GM18868 (cell line): ENCODE measurements around the gene RAB6A.
"Not testable (repeated sequence)": the region's sequence is repeated elsewhere in the genome, so short reads cannot be mapped to it uniquely, and the experiment has no call there.

Source experiments
- ATAC-seq: cut with Tn5 transposase; IDR thresholded peaks from one replicate; pipeline ENCODE4 v1.9.1; 2021; ENCODE audit warnings: mild to moderate bottlenecking, moderate library complexity; ENCODE audit not compliant: unreplicated experiment

The RAB6A gene

DNA sequence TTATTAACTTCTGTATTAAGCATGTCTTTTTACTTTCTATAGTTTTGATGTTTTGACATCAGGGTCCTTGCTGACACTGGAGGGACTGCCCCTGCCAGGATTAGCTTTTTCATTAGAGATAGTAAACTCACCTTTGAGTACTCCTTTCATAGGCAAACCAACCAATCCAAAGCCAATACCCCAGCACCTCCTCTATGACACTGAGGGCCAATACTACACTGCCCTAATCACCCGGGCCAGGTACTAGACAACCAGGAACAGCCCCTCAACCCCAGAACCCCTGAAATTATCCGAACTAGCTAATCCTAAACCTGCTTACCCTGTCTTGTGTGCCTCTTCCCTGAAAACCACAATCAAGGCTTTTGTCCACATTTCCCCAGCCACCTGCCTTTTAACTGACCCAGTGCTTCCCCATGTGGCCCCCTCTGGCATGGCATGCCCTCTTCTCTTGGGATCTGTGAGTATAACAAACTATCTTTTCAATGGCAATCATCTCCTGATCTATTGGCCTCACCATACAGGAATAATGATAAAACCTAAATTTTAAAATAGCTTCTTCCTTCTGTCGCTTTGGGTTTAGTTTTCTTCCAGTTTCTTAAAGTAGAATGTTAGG lies 31.2 kb downstream of the RAB6A start:
- ATAC-seq = no peak

DNA sequence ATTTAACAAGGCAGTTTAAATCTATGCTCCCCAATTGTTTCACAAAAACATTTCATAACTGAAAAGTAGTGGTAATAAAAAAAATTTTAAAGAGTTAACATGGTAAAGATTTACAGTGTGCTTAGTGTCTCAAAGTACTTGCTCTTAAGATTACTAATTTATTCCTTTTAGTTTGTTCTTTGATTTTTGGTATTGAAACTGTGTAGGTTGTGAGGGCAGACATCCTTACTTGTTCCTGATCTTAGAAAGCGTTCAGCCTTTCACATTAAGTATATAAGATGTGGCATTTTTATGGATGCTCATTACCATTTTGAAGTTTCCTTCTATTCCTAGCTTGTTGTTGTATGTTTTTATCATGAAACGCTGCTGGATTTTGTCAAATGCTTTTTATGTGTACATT lies 32.9 kb downstream of the RAB6A start:
- ATAC-seq = no peak

DNA sequence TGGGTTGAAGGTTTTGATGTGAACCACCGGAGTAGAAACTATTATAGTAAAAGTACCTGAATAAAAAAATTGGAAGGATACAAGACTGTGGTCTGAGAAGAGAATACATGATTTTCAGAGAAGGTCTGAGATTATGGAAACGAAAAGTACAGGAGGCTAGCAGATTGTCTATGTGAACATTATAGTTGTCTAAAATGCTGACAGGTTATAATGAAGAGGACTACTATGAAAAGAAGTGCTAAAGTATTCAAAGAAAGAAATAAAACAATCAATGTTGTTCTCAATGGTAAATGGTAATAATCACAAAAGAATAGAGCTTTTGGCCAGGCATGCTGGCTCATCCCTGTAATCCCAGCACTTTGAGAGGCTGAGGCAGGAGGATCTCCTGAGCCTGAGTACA lies 34.0 kb downstream of the RAB6A start:
- no peak for ATAC-seq

DNA sequence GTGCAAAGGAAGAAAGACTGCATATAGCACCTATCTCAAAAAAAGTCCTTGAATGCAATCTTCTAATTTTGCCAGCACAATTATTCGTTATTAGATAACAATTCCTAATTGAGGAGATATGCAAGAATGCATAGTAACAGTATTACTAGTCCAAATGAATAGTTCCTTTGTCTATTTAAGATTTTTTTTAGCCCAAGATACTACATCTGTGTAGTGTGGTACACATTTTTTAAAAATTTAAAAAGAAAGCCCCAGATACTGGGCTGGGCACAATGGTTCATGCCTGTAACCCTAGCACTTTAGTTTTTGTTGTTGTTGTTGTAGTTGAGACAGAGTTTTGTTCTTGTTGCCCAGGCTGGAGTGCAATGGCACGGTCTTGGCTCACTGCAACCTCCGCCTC lies 43.7 kb downstream of the RAB6A start:
- no peak for ATAC-seq

DNA sequence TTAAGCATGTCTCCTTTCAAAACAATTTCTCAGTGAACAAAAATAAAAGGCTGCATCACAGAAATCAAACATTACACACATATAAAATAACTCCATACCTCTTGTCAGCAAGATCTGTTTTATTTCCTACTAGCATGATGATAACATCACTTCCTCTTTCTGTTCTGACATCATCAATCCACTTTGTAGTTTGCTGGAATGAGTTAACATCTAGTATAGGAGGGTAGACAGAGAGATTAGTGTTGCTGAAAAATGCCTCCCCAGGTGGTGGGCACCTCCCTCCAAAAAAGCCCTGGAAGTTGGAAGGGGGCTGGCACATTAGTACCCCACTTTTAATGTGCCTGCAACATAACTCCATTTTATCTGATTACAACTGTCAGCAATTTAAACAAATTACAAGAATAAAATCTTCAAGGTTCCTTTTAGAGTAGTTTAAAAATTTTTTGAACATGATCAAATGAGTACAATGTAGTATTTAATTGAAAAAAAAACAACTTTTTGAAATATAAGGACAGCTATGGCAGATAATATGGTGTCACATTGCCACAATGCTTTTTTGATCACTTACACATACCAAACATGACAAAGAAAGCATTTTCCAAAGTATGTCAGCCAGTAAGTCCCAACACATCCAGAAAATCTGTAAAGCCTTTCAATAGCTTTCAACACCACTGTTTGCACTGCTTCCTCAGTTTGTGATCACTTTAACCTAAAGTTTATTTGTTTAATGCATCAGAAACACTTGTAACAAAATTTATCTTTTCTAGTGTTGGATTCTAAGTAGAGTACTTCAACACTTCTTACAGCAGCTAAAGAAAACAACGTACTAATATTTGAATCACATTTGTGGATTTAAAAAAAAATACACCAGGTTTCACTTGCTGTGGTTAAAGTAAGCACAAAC lies 44.5 kb downstream of the RAB6A start:
- ATAC-seq = no peak

DNA sequence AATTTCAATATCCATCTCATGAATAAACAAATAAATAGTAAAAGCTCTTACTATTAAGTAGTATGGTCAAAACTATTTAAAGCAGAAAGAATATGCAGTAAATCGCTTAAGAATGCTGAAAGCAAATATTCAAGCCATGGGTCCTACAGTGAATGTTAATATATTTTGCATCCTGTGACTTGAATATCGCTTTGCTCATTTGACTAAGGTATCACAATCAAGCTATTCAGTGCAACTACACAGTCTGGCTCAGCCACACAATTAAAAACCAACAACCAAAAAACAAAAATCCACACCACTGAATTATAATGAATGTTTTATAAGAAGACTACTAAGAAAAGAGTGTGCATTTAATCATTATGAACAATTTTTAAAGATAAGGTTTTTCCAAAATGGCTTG lies 45.3 kb downstream of the RAB6A start:
- no peak for ATAC-seq

DNA sequence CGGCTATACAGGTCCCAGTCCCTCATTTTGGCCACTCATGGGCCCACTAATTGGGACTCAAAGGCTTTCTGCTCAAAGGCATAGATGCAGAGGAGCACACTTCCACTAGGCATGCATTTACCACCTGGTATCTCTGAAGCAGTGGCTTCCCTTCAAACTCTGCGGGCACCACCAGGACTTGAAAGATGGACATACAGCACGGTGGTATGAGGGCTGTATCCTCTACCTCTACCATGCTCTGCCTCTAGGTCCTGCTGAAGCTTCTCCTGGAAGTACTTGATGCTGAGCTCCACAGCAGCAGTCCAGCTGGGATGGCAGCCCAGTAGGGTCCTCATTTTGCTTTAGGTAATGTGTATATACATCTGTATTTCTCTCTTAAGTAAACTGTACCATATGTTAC lies 49.9 kb downstream of the RAB6A start:
- ATAC-seq = no peak

DNA sequence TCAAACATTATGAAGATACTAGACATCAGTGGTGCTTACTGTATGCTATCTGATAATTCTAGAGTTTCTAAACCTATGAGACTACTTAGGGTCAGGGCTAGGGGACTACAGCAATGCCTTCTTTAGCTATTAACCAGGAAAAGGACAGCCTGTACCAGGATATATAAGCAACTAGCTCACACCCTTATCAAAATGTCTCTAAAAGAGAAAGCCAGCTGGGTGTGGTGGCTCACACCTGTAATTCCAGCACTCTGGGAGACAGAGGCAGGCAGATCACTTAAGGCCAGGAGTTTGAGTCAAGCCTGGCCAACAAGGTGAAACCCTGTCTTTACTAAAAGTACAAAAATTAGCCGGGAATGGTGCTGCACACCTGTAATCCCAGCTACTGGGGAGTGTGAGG lies 55.8 kb downstream of the RAB6A start:
- no peak for ATAC-seq

DNA sequence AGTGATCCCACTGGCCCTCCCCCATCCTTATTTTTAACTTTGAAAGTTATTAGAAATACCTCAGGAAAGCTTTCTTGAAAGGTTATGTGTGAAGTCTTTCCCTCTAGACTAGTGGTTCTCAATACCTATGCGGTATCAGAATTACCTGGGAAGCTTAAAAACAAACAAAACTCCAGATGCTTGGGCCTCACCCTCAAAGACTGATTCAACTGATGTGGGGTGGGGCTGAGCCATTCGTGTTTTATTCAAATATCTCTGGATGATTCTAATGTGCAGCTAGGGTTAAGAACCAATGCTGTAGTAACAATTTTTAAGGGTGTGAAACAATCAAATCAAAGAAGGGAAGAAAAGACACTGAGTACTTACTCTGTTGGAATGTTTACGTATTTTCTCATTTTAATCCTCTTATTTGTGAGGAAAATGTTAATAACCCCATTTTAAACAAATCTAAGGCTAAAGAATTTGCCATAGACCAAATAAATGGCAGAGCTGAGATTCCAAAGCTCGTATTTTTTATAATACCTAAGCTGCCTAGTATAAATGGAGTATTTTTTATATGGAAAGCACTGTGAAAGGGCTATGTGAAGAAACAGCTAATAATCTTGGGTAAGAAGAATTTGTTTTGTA lies 66.9 kb downstream of the RAB6A start:
- no peak for ATAC-seq

DNA sequence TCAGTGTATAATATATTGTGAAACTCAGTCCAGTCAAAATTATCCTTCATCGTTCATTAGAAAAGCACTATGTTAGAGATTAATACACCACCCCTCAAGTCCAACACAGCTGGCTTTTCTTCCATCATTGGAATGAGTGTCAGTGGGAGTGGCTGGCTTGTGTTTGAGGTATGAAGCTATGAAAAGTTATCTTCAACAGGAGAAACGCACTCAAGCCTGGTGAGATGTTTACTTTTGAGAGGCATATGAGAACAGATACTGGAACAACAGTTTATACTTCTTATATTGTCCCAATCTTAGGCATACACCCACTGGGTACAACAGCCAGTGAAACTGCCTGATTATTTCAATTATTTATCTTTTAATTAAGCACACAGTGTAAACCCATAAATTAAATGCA lies 80.2 kb downstream of the RAB6A start:
- ATAC-seq = no peak

DNA sequence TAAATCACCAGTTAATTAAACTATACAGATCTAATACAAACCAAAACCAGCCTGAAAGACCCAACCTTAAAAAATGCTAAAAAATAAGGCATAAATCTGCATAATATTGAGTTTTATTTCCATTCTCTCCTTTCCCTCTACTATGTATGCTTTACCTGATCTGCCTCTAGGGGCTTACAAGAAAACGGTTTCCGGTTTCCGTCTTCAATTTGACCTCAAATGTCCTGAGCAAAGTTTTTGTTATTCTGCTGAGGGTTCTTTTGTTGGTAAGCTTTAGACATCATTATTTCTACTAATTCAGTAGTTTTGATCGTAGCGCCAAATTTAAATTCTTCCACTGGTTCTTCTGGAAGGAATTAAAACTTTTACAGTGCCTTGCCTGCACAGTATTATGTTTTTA lies 84.3 kb downstream of the RAB6A start:
- ATAC-seq = not testable (repeated sequence)

DNA sequence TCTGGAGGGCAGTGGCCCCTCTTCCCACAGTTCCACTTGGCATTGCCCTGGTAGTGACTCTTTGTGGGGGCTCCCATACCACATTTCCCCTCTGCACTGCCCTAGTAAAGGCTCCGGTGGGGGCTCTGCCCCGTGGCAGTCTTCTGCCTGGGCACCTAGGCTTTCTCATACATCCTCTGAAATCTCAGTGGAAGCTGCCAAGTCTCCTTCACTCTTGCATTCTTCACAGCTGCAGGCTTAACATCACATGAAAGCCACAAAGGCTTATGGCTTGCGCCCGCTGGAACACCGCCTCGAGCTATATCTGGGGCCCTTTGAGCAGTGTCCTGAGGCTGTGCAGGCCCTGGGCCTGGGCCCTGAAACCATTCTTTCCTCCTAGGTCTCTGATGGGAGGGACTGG lies 89.2 kb downstream of the RAB6A start:
- no peak for ATAC-seq

DNA sequence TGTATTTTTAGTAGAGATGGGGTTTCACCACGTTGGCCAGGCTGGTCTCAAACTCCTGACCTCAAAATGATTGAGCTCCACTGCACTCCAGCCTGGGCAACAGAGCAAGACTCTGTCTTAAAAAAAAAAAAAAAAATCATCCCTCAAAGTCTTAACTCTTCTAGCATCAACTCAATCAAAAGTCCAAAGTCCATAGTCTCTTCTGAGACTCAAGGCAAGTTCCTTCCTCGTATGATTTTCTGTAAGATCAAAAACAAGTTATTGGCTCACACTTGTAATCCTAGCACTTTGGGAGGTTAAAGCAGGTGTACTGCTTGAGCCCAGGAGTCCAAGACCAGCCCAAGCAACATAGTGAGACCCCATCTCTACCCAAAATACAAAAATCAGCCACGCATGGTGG lies 90.1 kb downstream of the RAB6A start:
- ATAC-seq = no peak

DNA sequence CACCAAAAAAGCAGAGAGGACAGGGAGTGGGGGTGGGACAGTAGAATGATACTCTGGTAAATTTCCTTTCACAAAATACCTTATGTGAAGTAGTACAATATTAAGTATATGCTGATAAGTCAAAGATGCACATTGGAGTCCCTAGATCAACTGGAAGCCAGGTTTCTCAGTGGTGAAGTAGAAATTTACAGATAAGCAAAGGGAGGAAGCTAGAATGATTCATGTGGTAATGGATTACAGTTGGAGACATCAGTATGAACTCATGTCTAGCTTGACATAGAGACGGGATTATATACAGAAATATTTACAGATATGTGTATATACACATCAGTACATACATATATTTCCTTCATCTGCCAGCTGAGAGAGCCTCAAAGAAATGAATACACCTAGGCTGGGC lies 93.0 kb downstream of the RAB6A start:
- ATAC-seq = no peak

DNA sequence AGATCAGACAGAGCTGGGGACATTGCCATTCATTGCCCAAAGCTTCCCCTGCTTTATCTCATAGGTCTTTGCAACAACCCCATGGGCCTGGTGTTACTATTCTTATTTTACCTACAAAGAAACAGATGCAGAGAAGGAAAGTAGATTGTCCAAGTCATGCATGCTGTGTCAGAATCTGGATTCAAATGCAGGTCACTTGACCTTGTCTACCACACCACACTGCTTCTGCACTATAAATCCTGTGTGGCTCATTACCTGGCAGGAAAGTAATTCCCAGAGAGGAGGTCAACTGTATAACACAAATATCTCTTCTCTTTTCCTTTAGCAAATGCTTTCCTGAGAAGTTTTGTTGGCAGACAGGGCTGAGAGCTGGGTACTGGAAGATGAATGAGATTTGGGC lies 96.0 kb downstream of the RAB6A start:
- no peak for ATAC-seq

DNA sequence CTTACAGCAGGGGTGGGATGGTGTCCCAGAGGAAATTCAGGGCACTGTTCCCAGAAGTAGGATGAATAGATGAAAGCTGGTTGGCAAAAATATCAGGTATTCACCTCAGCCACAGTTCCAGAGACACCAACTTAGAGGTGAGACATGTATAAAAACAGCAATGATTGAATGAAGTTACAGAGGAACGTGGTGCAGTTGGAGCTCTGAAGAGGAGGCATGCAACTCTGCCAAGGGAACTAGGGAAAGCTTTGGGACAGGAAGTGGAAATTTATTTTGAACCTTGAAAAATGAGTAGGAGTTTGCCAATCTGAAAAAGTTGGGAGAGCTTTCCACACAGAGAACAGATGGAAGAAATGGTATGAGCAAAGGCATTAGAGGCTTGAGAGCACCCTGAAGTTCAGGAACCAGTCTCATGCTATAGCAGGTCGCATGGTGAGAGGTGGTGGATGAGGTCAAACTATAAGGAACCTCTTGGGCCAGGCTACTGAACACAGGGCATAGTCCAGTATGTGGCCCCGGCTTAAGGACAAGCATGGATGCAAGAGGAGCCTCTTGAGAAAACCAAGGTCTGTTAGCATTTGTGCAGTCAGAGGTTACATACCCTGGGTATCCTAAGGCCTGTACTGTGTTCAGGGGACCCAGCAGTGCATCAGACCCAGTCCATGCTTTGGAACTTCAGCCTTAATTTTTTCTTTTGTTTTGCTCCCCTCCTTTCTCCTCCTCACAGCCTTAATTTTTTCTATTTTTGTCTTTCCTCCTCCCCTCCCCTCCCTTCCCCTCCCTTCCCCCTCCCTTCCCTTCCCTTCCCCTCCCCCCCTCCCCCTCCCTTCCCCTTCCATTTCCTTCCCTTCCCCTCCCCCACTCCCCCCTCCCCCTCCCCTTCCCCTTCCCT lies 97.0 kb downstream of the RAB6A start:
- ATAC-seq = no peak

DNA sequence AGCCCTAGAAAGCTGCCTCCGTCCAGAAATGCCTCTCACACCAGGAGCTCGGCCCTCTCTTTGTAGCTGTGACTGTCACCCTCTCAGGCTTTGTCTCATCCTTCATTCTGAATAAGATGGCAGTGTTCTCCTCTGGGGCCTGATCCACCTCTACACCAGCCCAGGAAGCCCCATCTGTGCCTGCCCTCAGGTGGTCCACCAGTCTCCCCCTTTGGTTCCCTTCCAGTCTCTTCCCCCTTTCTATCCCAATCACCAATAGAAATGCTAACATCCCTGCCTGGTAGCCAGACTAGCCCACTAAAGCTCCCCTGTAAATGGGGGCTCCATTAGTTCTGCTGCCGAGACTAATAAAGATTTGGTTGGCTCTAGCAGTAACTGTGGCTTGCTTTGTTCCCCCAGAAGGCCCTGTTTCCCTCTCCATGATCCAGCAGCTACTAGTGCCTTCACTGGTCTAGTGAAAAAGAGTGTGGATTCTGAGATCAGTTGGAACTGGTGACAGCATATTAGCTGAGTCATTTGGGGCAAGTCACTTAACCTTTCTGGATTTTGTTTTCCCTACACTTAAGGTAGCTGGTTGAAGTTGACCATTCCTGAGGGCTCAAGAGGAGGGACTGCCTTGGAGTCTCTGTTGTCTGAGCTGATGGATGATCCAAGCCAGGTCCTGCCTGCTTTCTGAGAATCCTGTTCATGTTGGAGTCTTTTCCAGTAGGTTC lies 98.3 kb downstream of the RAB6A start:
- ATAC-seq = no peak

DNA sequence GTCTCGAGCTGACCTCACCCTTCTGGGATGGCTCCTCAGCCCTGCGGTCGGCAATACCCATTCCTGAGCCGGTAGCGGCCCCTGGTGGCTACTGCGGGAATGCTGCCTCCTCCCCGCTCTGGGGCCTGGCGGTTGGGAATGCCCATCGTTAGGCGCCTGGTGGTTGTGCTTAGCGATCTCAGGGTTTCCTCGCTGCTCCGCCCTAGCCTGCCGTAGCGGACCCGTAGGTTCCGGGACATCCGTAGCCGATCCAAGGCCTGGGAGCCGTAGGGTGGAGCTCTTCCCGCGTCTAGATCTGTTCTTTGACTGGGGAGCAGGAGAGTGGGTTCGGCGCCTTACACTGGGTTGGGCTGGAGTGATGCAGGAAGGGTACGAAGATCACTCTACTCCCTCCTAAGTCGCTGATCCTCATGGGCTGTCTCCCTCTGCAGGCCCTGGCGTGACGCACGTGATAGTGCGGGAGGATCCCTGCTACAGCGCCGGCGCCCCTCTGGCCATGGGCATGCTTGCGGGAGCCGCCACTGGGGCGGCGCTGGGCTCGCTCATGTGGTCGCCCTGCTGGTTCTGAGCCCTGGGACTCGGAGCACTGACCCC lies 99.7 kb downstream of the RAB6A start:
- peak; percentile 72 for ATAC-seq

DNA sequence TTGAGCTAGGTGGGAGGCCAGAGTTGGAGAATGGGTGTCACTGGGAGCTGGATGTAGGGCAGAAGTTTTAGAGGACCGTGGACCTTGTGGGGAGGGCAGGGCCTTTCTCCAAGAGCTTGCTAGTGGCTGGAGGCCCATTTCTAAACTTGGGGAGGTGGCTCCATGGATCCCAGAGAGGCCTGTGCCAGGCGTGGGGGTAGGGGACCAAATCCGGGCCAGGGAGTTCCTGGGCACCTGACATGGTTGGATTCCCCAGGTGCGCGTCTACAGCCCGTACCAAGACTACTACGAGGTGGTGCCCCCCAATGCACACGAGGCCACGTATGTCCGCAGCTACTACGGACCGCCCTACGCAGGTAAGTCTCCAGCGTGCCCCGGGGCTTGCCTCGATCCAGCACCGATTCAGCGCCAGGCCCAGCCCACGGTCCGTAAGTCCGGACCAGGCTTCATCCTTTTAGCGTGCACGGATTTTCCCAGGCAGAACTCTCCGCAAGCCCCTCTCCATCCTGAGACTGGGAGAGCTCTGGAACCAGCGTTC lies 100.3 kb downstream of the RAB6A start:
- no peak for ATAC-seq

DNA sequence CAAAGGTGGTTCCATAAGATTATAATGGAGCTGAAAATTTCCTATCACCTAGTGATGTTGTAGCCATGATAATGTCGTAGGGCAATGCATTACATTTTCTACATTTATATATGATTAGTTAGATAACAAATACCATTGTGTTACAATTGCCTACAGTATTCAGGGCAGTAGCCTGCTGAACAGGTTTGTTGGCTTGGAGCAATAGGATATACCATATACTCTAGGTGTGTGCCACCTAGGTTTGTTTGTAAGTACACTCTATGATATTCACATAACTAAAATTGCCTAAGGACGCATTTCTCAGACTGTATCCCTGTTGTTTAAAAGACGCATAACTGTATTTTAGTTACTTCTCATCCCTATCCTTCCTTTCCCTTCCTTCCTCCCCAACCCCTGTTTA lies 100.9 kb downstream of the RAB6A start:
- ATAC-seq = no peak
